ENCODE results near the gene POLK. TPM values are rescaled to one million over a fixed set of nuclear protein-coding genes. Genes with fewer than 3 reads are reported as not detected.

Gene POLK
- total and polyA plus RNA-seq, 2 of the 13 experiments (the other 11 are each of a cell fraction or from before 2014, with no cell fraction given), result 8.6 to 11.7 TPM

DNA sequence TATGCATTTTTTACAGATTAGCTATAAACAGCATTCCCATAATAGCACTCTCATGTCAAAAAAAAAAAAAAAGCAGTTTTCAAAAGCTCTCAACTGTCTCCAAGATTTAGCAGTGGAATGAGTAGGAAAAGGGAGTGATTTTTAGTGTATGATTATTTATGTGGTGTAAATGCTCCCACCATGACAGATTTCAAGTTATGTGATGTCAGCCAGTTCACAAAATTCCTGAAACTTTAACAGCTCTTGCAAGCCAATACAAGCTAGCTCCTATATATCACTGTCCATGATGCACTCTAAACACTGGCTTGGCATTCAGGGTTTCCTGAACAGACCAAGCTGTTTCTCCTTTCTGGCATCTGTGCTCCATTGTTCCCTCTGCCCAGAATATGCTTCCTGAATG is 91.7 kb downstream of the POLK start (continued):
- TF ChIP-seq TCF7L2 (IDR thresholded peaks at IDR 0.05; ENCODE audit: low read depth, low read length) (no peak), ZC3H13 (CRISPR knock-in tag; IDR thresholded peaks at IDR 0.05) (no peak), AHR (CRISPR knock-in tag; IDR thresholded peaks at IDR 0.05) (no peak), ZNF547 (CRISPR knock-in tag; IDR thresholded peaks at IDR 0.05) (no peak), ELF1 (CRISPR knock-in tag; IDR thresholded peaks at IDR 0.05) (no peak), SNRNP70 (IDR thresholded peaks at IDR 0.05; ENCODE audit: low read depth, low read length) (no peak), KLF12 (CRISPR knock-in tag; IDR thresholded peaks at IDR 0.05; ENCODE audit: borderline replicate concordance) (no peak), TAF1 (CRISPR knock-in tag; IDR thresholded peaks at IDR 0.05) (no peak), CAMTA2 (CRISPR knock-in tag; IDR thresholded peaks at IDR 0.05; ENCODE audit: borderline replicate concordance) (no peak)
- TF ChIP-seq, protein P1, sequence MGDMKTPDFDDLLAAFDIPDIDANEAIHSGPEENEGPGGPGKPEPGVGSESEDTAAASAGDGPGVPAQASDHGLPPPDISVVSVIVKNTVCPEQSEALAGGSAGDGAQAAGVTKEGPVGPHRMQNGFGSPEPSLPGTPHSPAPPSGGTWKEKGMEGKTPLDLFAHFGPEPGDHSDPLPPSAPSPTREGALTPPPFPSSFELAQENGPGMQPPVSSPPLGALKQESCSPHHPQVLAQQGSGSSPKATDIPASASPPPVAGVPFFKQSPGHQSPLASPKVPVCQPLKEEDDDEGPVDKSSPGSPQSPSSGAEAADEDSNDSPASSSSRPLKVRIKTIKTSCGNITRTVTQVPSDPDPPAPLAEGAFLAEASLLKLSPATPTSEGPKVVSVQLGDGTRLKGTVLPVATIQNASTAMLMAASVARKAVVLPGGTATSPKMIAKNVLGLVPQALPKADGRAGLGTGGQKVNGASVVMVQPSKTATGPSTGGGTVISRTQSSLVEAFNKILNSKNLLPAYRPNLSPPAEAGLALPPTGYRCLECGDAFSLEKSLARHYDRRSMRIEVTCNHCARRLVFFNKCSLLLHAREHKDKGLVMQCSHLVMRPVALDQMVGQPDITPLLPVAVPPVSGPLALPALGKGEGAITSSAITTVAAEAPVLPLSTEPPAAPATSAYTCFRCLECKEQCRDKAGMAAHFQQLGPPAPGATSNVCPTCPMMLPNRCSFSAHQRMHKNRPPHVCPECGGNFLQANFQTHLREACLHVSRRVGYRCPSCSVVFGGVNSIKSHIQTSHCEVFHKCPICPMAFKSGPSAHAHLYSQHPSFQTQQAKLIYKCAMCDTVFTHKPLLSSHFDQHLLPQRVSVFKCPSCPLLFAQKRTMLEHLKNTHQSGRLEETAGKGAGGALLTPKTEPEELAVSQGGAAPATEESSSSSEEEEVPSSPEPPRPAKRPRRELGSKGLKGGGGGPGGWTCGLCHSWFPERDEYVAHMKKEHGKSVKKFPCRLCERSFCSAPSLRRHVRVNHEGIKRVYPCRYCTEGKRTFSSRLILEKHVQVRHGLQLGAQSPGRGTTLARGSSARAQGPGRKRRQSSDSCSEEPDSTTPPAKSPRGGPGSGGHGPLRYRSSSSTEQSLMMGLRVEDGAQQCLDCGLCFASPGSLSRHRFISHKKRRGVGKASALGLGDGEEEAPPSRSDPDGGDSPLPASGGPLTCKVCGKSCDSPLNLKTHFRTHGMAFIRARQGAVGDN (CRISPR knock-in tag; IDR thresholded peaks at IDR 0.05), result no peak
- TF ChIP-seq, protein P2, sequence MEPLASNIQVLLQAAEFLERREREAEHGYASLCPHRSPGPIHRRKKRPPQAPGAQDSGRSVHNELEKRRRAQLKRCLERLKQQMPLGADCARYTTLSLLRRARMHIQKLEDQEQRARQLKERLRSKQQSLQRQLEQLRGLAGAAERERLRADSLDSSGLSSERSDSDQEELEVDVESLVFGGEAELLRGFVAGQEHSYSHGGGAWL (CRISPR knock-in tag; IDR thresholded peaks at IDR 0.05), result no peak
- TF ChIP-seq, protein P3, sequence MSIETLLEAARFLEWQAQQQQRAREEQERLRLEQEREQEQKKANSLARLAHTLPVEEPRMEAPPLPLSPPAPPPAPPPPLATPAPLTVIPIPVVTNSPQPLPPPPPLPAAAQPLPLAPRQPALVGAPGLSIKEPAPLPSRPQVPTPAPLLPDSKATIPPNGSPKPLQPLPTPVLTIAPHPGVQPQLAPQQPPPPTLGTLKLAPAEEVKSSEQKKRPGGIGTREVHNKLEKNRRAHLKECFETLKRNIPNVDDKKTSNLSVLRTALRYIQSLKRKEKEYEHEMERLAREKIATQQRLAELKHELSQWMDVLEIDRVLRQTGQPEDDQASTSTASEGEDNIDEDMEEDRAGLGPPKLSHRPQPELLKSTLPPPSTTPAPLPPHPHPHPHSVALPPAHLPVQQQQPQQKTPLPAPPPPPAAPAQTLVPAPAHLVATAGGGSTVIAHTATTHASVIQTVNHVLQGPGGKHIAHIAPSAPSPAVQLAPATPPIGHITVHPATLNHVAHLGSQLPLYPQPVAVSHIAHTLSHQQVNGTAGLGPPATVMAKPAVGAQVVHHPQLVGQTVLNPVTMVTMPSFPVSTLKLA (IDR thresholded peaks at IDR 0.05), result no peak
